ENCODE data around the gene GPR37L1.

The GPR37L1 gene

GRCh38 chr1:202116287-202116686 is 6.4 kb upstream of the GPR37L1 start:
- Histone ChIP-seq H3K4ac (ENCODE audit: low read length) (no peak overlapping the region), H2AK5ac (ENCODE audit: low read depth, low read length) (no peak overlapping the region), H3K4me2 (ENCODE audit: insufficient read depth, low read length, poor library complexity, severe bottlenecking) (no peak overlapping the region), H4K8ac (ENCODE audit: low read depth, low read length) (no peak overlapping the region), H3K9me3 (replicated peaks in 1 of 2; ENCODE audit: control insufficient read depth in 2 of 2, insufficient read depth in 1 of 2, low read depth in 1 of 2, low read length in 2 of 2) (no peaks in the 10 kb centered on the region), H3K18ac (ENCODE audit: low read length) (no peak overlapping the region), H3K14ac (ENCODE audit: low read length) (no peak overlapping the region), H3K4me3 (ENCODE audit: low read length in 2 of 2) (no peak overlapping the region), H2BK15ac (ENCODE audit: low read length) (no peak overlapping the region), H3K27me3 (ENCODE audit: control insufficient read depth in 3 of 3, insufficient read depth in 3 of 3, low read depth in 1 of 3, low read length in 3 of 3) (peaks cover 0 to 13% (median 0%) of the 10 kb centered on the region in 3 experiments), H2BK12ac (ENCODE audit: low read length) (no peak overlapping the region), H3K36me3 (replicated peaks in 1 of 2; ENCODE audit: control insufficient read depth in 2 of 2, insufficient read depth in 2 of 2, low read length in 2 of 2) (no peaks in the 10 kb centered on the region), H2BK120ac (ENCODE audit: low read depth, low read length) (no peak overlapping the region), H3K27ac (replicated peaks; ENCODE audit: low read length) (no peak overlapping the region), H3K9ac (ENCODE audit: low read depth, low read length, poor library complexity) (no peak overlapping the region), H3K4me1 (ENCODE audit: control insufficient read depth in 2 of 2, insufficient read depth in 1 of 2, low read depth in 1 of 2, low read length in 2 of 2) (peaks cover 0 to 8% of the 10 kb centered on the region in 2 donors), H3K23ac (ENCODE audit: low read depth, low read length, poor library complexity) (no peak overlapping the region), H2BK5ac (ENCODE audit: low read length) (no peak overlapping the region), H2AFZ (ENCODE audit: low read length) (no peak overlapping the region), H4K91ac (ENCODE audit: low read depth, low read length, poor library complexity) (no peak overlapping the region), H3K79me1 (ENCODE audit: low read depth, low read length) (no peaks in the 10 kb centered on the region)
- no CpG with 5 or more reads among the region's 8 CpGs for WGBS, 2 donors (ENCODE audit: extremely low coverage in 2 of 2, insufficient read length in 2 of 2, insufficient replicate concordance in 1 of 2)
- no peak for DNase-seq (ENCODE audit: low spot score)

GRCh38 chr1:202117898-202118371 is 4.8 kb upstream of the GPR37L1 start:
- no peak for DNase-seq (ENCODE audit: low spot score)
- no peaks in the 10 kb centered on the region for H3K79me1 ChIP-seq (ENCODE audit: low read depth, low read length)
- no peak overlapping the region for H3K9ac ChIP-seq (ENCODE audit: low read depth, low read length, poor library complexity)
- no peak overlapping the region for H3K4me3 ChIP-seq (ENCODE audit: low read length in 2 of 2)
- H3K14ac ChIP-seq (ENCODE audit: low read length): no peak overlapping the region
- H3K18ac ChIP-seq (ENCODE audit: low read length): peak overlapping the region; percentile 13
- H4K8ac ChIP-seq (ENCODE audit: low read depth, low read length): no peak overlapping the region
- H2BK120ac ChIP-seq (ENCODE audit: low read depth, low read length): no peak overlapping the region
- no peak overlapping the region for H2AFZ ChIP-seq (ENCODE audit: low read length)
- peaks cover 0 to 8% of the 10 kb centered on the region in 2 donors for H3K4me1 ChIP-seq (ENCODE audit: control insufficient read depth in 2 of 2, insufficient read depth in 1 of 2, low read depth in 1 of 2, low read length in 2 of 2)
- WGBS, 2 donors (ENCODE audit: extremely low coverage in 2 of 2, insufficient read length in 2 of 2, insufficient replicate concordance in 1 of 2): no CpG with 5 or more reads among the region's 10 CpGs
- H3K4me2 ChIP-seq (ENCODE audit: insufficient read depth, low read length, poor library complexity, severe bottlenecking): no peak overlapping the region
- H3K9me3 ChIP-seq (replicated peaks in 1 of 2; ENCODE audit: control insufficient read depth in 2 of 2, insufficient read depth in 1 of 2, low read depth in 1 of 2, low read length in 2 of 2): no peaks in the 10 kb centered on the region
- H2BK12ac ChIP-seq (ENCODE audit: low read length): no peak overlapping the region
- H3K27ac ChIP-seq (replicated peaks; ENCODE audit: low read length): no peak overlapping the region
- H2BK15ac ChIP-seq (ENCODE audit: low read length): no peak overlapping the region
- no peak overlapping the region for H2AK5ac ChIP-seq (ENCODE audit: low read depth, low read length)
- no peaks in the 10 kb centered on the region for H3K36me3 ChIP-seq (replicated peaks in 1 of 2; ENCODE audit: control insufficient read depth in 2 of 2, insufficient read depth in 2 of 2, low read length in 2 of 2)
- H4K91ac ChIP-seq (ENCODE audit: low read depth, low read length, poor library complexity): peak overlapping the region; percentile 67
- H2BK5ac ChIP-seq (ENCODE audit: low read length): no peak overlapping the region
- peaks cover 0 to 13% (median 0%) of the 10 kb centered on the region in 3 experiments for H3K27me3 ChIP-seq (ENCODE audit: control insufficient read depth in 3 of 3, insufficient read depth in 3 of 3, low read depth in 1 of 3, low read length in 3 of 3)
- no peak overlapping the region for H3K23ac ChIP-seq (ENCODE audit: low read depth, low read length, poor library complexity)
- no peak overlapping the region for H3K4ac ChIP-seq (ENCODE audit: low read length)

- no peak overlapping the region for H3K23ac ChIP-seq (ENCODE audit: low read depth, low read length, poor library complexity)
- no peaks in the 10 kb centered on the region for H3K36me3 ChIP-seq (replicated peaks in 1 of 2; ENCODE audit: control insufficient read depth in 2 of 2, insufficient read depth in 2 of 2, low read length in 2 of 2)
- no peak overlapping the region for H3K18ac ChIP-seq (ENCODE audit: low read length)
- H3K14ac ChIP-seq (ENCODE audit: low read length): no peak overlapping the region
- no peaks in the 10 kb centered on the region for H3K9me3 ChIP-seq (replicated peaks in 1 of 2; ENCODE audit: control insufficient read depth in 2 of 2, insufficient read depth in 1 of 2, low read depth in 1 of 2, low read length in 2 of 2)
- H2BK120ac ChIP-seq (ENCODE audit: low read depth, low read length): no peak overlapping the region
- no peak overlapping the region for H3K27ac ChIP-seq (replicated peaks; ENCODE audit: low read length)
- H2BK15ac ChIP-seq (ENCODE audit: low read length): no peak overlapping the region
- H3K27me3 ChIP-seq (ENCODE audit: control insufficient read depth in 3 of 3, insufficient read depth in 3 of 3, low read depth in 1 of 3, low read length in 3 of 3): peaks cover 0 to 6% (median 0%) of the 10 kb centered on the region in 3 experiments
- WGBS, 2 donors (ENCODE audit: extremely low coverage in 2 of 2, insufficient read length in 2 of 2, insufficient replicate concordance in 1 of 2): no CpG with 5 or more reads among the region's 7 CpGs
- no peak overlapping the region for H2AFZ ChIP-seq (ENCODE audit: low read length)
- H4K8ac ChIP-seq (ENCODE audit: low read depth, low read length): no peak overlapping the region
- H2BK5ac ChIP-seq (ENCODE audit: low read length): no peak overlapping the region
- no peak overlapping the region for H2AK5ac ChIP-seq (ENCODE audit: low read depth, low read length)
- H2BK12ac ChIP-seq (ENCODE audit: low read length): no peak overlapping the region
- DNase-seq (ENCODE audit: low spot score): no peak
- H3K4ac ChIP-seq (ENCODE audit: low read length): no peak overlapping the region
- no peak overlapping the region for H3K9ac ChIP-seq (ENCODE audit: low read depth, low read length, poor library complexity)
- H4K91ac ChIP-seq (ENCODE audit: low read depth, low read length, poor library complexity): no peak overlapping the region
- H3K4me1 ChIP-seq (ENCODE audit: control insufficient read depth in 2 of 2, insufficient read depth in 1 of 2, low read depth in 1 of 2, low read length in 2 of 2): peaks cover 0 to 5% of the 10 kb centered on the region in 2 donors
- no peak overlapping the region for H3K4me2 ChIP-seq (ENCODE audit: insufficient read depth, low read length, poor library complexity, severe bottlenecking)
- no peaks in the 10 kb centered on the region for H3K79me1 ChIP-seq (ENCODE audit: low read depth, low read length)
- H3K4me3 ChIP-seq (ENCODE audit: low read length in 2 of 2): no peak overlapping the region
Measured at GRCh38 chr1:202121006-202121405, 1.7 kb upstream of the GPR37L1 start.

GRCh38 chr1:202123336-202123813 is 658 bp downstream of the GPR37L1 start:
- no peak overlapping the region for H3K27ac ChIP-seq (replicated peaks; ENCODE audit: low read length)
- no peak overlapping the region for H3K4ac ChIP-seq (ENCODE audit: low read length)
- H3K18ac ChIP-seq (ENCODE audit: low read length): no peak overlapping the region
- no peaks in the 10 kb centered on the region for H3K79me1 ChIP-seq (ENCODE audit: low read depth, low read length)
- H2BK15ac ChIP-seq (ENCODE audit: low read length): no peak overlapping the region
- peak overlapping the region; percentile 84 for H2AFZ ChIP-seq (ENCODE audit: low read length)
- DNase-seq (ENCODE audit: low spot score): no peak
- H2AK5ac ChIP-seq (ENCODE audit: low read depth, low read length): no peak overlapping the region
- no peak overlapping the region for H3K4me3 ChIP-seq (ENCODE audit: low read length in 2 of 2)
- H3K4me1 ChIP-seq (ENCODE audit: control insufficient read depth in 2 of 2, insufficient read depth in 1 of 2, low read depth in 1 of 2, low read length in 2 of 2): peaks cover 0 to 5% of the 10 kb centered on the region in 2 donors
- H3K27me3 ChIP-seq (ENCODE audit: control insufficient read depth in 3 of 3, insufficient read depth in 3 of 3, low read depth in 1 of 3, low read length in 3 of 3): peaks cover 0 to 6% (median 0%) of the 10 kb centered on the region in 3 experiments
- H3K14ac ChIP-seq (ENCODE audit: low read length): no peak overlapping the region
- H4K8ac ChIP-seq (ENCODE audit: low read depth, low read length): peak overlapping the region; percentile 68
- no peak overlapping the region for H3K23ac ChIP-seq (ENCODE audit: low read depth, low read length, poor library complexity)
- no peak overlapping the region for H2BK5ac ChIP-seq (ENCODE audit: low read length)
- peaks cover 0 to 2% of the 10 kb centered on the region in 2 donors for H3K9me3 ChIP-seq (replicated peaks in 1 of 2; ENCODE audit: control insufficient read depth in 2 of 2, insufficient read depth in 1 of 2, low read depth in 1 of 2, low read length in 2 of 2)
- H3K9ac ChIP-seq (ENCODE audit: low read depth, low read length, poor library complexity): no peak overlapping the region
- no peak overlapping the region for H2BK12ac ChIP-seq (ENCODE audit: low read length)
- WGBS, 2 donors (ENCODE audit: extremely low coverage in 2 of 2, insufficient read length in 2 of 2, insufficient replicate concordance in 1 of 2): no CpG with 5 or more reads among the region's 10 CpGs
- H2BK120ac ChIP-seq (ENCODE audit: low read depth, low read length): no peak overlapping the region
- H3K4me2 ChIP-seq (ENCODE audit: insufficient read depth, low read length, poor library complexity, severe bottlenecking): no peak overlapping the region
- no peaks in the 10 kb centered on the region for H3K36me3 ChIP-seq (replicated peaks in 1 of 2; ENCODE audit: control insufficient read depth in 2 of 2, insufficient read depth in 2 of 2, low read length in 2 of 2)
- no peak overlapping the region for H4K91ac ChIP-seq (ENCODE audit: low read depth, low read length, poor library complexity)

Measured in neuronal stem cell (in vitro differentiated cells).